ENCODE measurements around the gene TNPO2. TPM values are rescaled to one million over a fixed set of nuclear protein-coding genes. Genes with fewer than 3 reads are reported as not detected.
"Not testable (repeated sequence)": the region's sequence is repeated elsewhere in the genome, so short reads cannot be mapped to it uniquely, and the experiment has no call there.

TNPO2 gene
- total RNA-seq, 2 donors from 2014 or later: 76.9 to 229 TPM

- Mint-ChIP-seq H3K36me3 (peaks cover 13% of the 10 kb centered on the region), H3K27me3 (no peaks in the 10 kb centered on the region), H3K4me1 (ENCODE audit: low read depth in 2 of 2) (peaks cover 33 to 36% of the 10 kb centered on the region in 2 donors), H3K9me3 (no peaks in the 10 kb centered on the region), H3K4me3 (no peak overlapping the region), H3K27ac (no peak overlapping the region)
- ATAC-seq (no peak), DNase-seq (ENCODE audit: low spot score) (no peak)
Observed at GRCh38 chr19:12726988-12727316, 3.2 kb upstream of the TNPO2 start.

GRCh38 chr19:12725612-12726011, 1.9 kb upstream of the TNPO2 start:
- ATAC-seq; H3K9me3 Mint-ChIP-seq; H3K27me3 Mint-ChIP-seq; H3K27ac Mint-ChIP-seq; DNase-seq (ENCODE audit: low spot score); H3K4me3 Mint-ChIP-seq: not testable (repeated sequence)
- Mint-ChIP-seq H3K4me1 (ENCODE audit: low read depth in 2 of 2) (peaks cover 39 to 46% of the 10 kb centered on the region in 2 donors), H3K36me3 (peaks cover 20% of the 10 kb centered on the region)

DNA sequence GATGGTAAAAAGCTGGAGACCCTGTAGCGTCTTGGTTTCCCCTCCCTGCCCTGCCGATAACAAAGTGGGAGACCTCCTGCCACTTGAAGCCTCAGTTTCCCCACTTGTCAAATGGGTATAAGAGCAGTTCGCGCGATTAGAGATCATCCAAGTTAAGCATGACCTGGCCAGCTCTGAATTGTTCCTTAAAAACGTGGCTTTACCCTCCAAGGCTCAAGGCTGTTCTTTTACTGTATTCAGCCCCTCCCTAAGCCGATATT, 421 bp downstream of the TNPO2 start:
- ATAC-seq: no peak
- H3K4me3 Mint-ChIP-seq: peak overlapping the region; percentile 99

GRCh38 chr19:12722566-12723380, 959 bp downstream of the TNPO2 start:
- Mint-ChIP-seq H3K27me3 (no peaks in the 10 kb centered on the region), H3K4me1 (ENCODE audit: low read depth in 2 of 2) (peaks cover 40 to 48% of the 10 kb centered on the region in 2 donors), H3K9me3 (no peaks in the 10 kb centered on the region), H3K27ac (peak overlapping the region; percentile 94 to 97), H3K4me3 (peak overlapping the region; percentile 99), H3K36me3 (peaks cover 13% of the 10 kb centered on the region)
- peak; percentile 92 to 95 for ATAC-seq
- DNase-seq (ENCODE audit: low spot score): peak; percentile 96

More for the DNA sequence above, 421 bp downstream of the TNPO2 start:
- H3K9me3 Mint-ChIP-seq: no peaks in the 10 kb centered on the region
- H3K4me1 Mint-ChIP-seq (ENCODE audit: low read depth in 2 of 2): peaks cover 40 to 48% of the 10 kb centered on the region in 2 donors
- peak overlapping the region; percentile 94 to 97 for H3K27ac Mint-ChIP-seq
- DNase-seq (ENCODE audit: low spot score): no peak
- H3K36me3 Mint-ChIP-seq: peaks cover 13% of the 10 kb centered on the region
- H3K27me3 Mint-ChIP-seq: no peaks in the 10 kb centered on the region

DNA sequence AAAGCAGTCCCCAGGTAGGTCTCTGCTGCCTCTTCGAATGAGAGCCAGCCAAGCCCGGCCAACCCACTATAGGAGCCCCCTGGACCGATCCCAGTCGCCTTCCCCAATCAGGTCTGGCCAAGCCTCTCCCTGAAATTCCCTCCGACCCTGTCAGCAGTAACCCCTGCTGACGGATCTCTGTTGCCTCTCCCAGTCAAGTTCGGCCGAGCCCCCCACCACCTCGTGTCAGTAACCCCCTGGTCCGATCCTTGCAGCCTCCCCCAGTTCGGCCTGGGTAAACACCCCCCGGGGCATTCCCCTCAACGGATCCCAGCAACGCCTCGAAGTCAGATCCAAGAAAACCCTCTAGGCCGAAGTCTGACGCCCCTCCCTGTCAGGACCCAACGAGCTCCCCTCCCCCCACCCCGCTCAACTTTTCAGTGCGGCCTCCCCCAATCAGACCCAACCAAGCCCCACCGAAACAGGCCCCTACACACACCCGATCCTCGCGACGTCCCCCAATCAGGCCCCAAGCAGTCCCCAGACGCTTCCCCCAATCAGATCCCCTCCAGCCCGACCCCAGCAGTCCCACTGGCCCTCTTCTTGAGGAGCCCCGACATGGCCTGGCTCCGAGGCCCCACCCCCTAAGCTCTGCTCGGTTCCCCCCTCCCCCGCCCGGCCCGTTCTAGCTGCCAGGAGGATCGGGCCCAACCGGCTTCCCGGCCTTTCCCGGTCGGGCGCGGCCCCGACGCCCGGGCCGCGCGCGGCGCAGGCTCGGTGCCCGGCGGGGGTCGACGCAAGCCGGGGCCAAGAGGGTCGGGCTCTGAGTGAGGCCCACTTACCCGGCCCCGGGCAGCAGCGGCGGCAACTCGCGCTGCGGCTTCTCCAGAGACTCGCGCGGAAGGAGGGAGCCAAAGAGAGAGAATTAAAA, 1.8 kb downstream of the TNPO2 start:
- Mint-ChIP-seq H3K4me3 (peak overlapping the region; percentile 99), H3K4me1 (ENCODE audit: low read depth in 2 of 2) (peaks cover 40 to 48% of the 10 kb centered on the region in 2 donors), H3K36me3 (peaks cover 13% of the 10 kb centered on the region), H3K9me3 (no peaks in the 10 kb centered on the region), H3K27ac (peak overlapping the region; percentile 94 to 97), H3K27me3 (no peaks in the 10 kb centered on the region)
- ATAC-seq (peak; percentile 69 to 72), DNase-seq (ENCODE audit: low spot score) (peak; percentile 76)

DNA sequence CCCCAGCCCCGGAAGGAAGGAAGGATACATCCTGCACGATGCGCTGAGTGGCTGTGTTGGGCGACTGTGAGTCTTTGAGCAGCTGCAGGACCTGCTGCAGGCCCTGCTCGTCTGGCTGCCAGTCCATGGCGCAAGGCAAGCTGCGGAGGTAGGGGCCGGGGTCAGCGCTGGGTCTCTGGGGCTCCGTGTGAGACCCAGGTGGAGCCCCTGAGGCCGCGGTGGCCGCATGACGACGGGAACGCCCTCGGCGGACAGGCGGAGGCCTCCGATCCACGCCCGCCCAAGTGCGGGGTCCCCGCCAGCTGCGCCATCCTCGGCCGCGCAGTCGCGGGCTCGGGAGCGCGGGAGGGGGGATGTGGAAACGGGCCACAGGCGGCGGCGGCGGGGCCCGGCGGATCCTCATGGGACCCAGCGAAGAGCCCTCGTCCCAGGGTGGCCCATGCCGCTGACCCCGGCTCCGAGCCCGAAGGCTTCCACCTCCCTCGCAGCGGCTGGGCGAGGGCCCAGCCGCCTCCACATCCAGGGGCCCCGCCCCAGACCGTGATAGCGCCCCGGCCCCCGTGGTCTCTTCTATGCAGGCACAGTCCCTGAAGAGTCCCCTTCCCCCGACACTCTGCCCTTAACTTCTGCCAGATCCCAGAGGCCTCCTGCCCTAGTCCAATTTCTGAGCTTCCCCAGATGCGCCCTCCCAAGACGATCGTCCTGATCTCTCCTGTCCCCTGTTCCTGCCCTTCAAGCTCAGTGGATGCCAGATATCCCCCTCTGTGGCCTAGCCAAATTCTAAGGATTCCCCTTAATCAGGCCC, 2.7 kb downstream of the TNPO2 start:
- DNase-seq (ENCODE audit: low spot score): no peak
- Mint-ChIP-seq H3K4me3 (peak overlapping the region; percentile 99), H3K4me1 (ENCODE audit: low read depth in 2 of 2) (peaks cover 42 to 43% of the 10 kb centered on the region in 2 donors), H3K27me3 (no peaks in the 10 kb centered on the region), H3K27ac (peak overlapping the region; percentile 94 to 97), H3K9me3 (no peaks in the 10 kb centered on the region), H3K36me3 (peaks cover 8% of the 10 kb centered on the region)
- no peak for ATAC-seq

GRCh38 chr19:12720296-12720695, 3.4 kb downstream of the TNPO2 start:
- DNase-seq (ENCODE audit: low spot score): no peak
- no peaks in the 10 kb centered on the region for H3K9me3 Mint-ChIP-seq
- peak overlapping the region; percentile 81 for H3K4me3 Mint-ChIP-seq
- peaks cover 8% of the 10 kb centered on the region for H3K36me3 Mint-ChIP-seq
- peak overlapping the region; percentile 31 to 70 for H3K27ac Mint-ChIP-seq
- H3K27me3 Mint-ChIP-seq: no peaks in the 10 kb centered on the region
- peaks cover 42 to 43% of the 10 kb centered on the region in 2 donors for H3K4me1 Mint-ChIP-seq (ENCODE audit: low read depth in 2 of 2)
- ATAC-seq: no peak

DNA sequence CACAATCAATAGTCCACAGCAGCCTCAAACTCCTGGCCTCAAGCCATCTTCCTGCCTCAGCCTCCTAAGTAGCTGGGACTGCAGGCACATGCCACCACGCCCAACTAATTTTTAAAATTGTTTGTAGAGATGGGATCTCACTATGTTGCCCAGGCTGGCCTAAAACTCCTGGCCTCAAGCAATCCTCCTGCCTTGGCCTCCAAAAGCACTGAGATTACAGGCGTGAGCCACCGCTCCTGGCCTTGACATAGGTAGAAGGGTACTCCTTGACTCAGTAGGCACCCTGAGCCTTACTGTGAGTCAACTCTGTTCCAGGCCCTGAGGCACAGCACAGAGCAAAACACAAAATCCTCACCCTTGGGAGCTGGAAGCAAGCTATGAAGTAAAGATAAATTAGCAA, 7.8 kb downstream of the TNPO2 start:
- H3K27ac Mint-ChIP-seq: peak overlapping the region in 1 of 2 donors; percentile 59
- H3K4me3 Mint-ChIP-seq: no peak overlapping the region
- no peak for ATAC-seq
- no peak for DNase-seq (ENCODE audit: low spot score)
- peaks cover 14 to 22% of the 10 kb centered on the region in 2 donors for H3K4me1 Mint-ChIP-seq (ENCODE audit: low read depth in 2 of 2)
- H3K27me3 Mint-ChIP-seq: no peaks in the 10 kb centered on the region
- no peaks in the 10 kb centered on the region for H3K9me3 Mint-ChIP-seq
- H3K36me3 Mint-ChIP-seq: no peaks in the 10 kb centered on the region

GRCh38 chr19:12715102-12715501, 8.6 kb downstream of the TNPO2 start:
- Mint-ChIP-seq H3K9me3 (no peaks in the 10 kb centered on the region), H3K27ac (no peak overlapping the region), H3K36me3 (no peaks in the 10 kb centered on the region), H3K4me3 (no peak overlapping the region), H3K4me1 (ENCODE audit: low read depth in 2 of 2) (peaks cover 8 to 16% of the 10 kb centered on the region in 2 donors), H3K27me3 (no peaks in the 10 kb centered on the region)
- DNase-seq (ENCODE audit: low spot score): no peak
- no peak for ATAC-seq

DNA sequence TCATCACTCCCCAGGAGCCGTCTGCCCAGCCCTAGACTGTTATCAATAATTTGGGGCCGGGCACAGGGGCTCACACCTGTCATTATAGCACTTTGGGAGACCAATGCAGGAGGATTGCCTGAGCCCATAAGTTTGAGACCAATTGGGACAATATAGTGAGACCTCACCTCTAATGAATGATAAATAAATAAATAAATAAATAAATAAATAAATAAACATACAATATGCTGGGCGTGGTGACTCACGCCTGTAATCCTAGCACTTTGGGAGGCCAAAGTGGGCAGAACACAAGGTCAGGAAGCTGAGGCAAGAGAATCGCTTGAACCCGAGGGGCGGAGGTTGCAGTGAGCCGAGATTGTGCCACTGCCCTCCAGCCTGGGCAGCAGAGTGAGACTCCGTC, 10.4 kb downstream of the TNPO2 start:
- not testable (repeated sequence) for DNase-seq (ENCODE audit: low spot score); H3K27ac Mint-ChIP-seq; H3K27me3 Mint-ChIP-seq; H3K36me3 Mint-ChIP-seq; H3K4me3 Mint-ChIP-seq; H3K9me3 Mint-ChIP-seq
- H3K4me1 Mint-ChIP-seq (ENCODE audit: low read depth in 2 of 2): peaks cover 0 to 11% of the 10 kb centered on the region in 2 donors
- ATAC-seq: peak in 1 of 2 donors; percentile 21

DNA sequence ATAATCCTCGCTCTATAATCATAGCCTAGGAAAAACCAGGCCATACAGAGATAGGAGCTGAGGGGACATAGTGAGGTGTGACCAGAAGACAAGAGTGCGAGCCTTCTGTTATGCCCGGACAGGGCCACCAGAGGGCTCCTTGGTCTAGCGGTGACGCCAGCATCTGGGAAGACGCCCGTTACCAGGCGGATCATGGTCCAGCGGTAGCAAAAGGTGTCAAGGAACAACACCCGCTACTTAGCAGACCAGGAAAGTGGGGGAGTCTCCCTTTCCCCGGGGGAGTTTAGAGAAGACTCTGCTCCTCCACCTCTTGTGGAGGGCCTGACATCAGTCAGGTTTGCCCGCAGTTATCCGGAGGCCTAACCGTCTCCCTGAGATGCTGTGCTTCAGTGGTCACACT, 11.7 kb downstream of the TNPO2 start:
- H3K27ac Mint-ChIP-seq; ATAC-seq; H3K9me3 Mint-ChIP-seq; H3K36me3 Mint-ChIP-seq; H3K27me3 Mint-ChIP-seq; DNase-seq (ENCODE audit: low spot score); H3K4me3 Mint-ChIP-seq: not testable (repeated sequence)
- H3K4me1 Mint-ChIP-seq (ENCODE audit: low read depth in 2 of 2): peaks cover 0 to 11% of the 10 kb centered on the region in 2 donors

DNA sequence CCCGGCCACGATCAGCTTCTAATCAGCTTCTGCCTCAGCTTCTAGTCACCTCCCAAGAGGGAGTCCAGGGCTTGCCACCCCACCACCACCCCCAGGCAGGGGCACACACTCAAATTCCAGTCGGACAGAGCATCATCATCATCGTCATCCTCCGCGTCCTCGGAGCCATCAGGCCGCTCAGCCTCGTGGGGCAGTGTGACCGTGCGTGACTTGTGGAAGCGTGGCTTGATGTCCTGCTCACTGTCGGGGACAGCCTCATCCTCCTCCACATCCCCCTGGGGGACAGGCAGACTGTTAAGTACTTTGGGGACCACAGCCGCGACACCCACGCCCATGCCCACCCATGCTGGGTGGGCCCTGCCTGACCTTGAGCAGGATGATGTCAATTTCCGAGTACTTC, 12.5 kb downstream of the TNPO2 start:
- H3K4me1 Mint-ChIP-seq (ENCODE audit: low read depth in 2 of 2): peaks cover 0 to 5% of the 10 kb centered on the region in 2 donors
- no peaks in the 10 kb centered on the region for H3K9me3 Mint-ChIP-seq
- ATAC-seq (no peak), DNase-seq (ENCODE audit: low spot score) (no peak)
- H3K36me3 Mint-ChIP-seq: no peaks in the 10 kb centered on the region
- no peaks in the 10 kb centered on the region for H3K27me3 Mint-ChIP-seq
- no peak overlapping the region for H3K4me3 Mint-ChIP-seq
- no peak overlapping the region for H3K27ac Mint-ChIP-seq

DNA sequence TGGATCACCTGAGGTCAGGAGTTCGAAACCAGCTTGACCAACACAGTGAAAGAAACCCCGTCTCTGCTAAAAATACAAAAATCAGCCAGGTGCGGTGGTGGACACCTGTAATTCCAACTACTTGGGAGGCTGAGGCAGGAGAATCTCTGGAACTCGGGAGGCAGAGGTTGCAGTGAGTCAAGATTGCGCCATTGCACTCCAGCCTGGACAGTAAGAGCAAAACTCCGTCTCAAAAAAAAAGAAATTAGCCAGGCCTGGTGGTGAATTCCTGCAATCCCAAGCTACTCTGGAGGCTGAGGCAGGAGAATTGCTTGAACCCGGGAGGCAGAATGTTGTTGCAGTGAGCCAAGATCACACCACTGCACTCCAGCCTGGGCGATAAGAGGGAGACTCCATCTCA, 15.1 kb downstream of the TNPO2 start:
- no peak for DNase-seq (ENCODE audit: low spot score)

More for the DNA sequence above, 15.1 kb downstream of the TNPO2 start:
- H3K4me3 Mint-ChIP-seq: no peak overlapping the region
- H3K36me3 Mint-ChIP-seq: no peaks in the 10 kb centered on the region
- peaks cover 0 to 5% of the 10 kb centered on the region in 2 donors for H3K4me1 Mint-ChIP-seq (ENCODE audit: low read depth in 2 of 2)
- no peak for ATAC-seq
- no peaks in the 10 kb centered on the region for H3K27me3 Mint-ChIP-seq
- H3K9me3 Mint-ChIP-seq: no peaks in the 10 kb centered on the region
- H3K27ac Mint-ChIP-seq: no peak overlapping the region

Data from natural killer cell treated with Interleukin-12 subunit alpha and Interleukin-12 subunit beta and Interleukin-15 and Interleukin-18, amount 100 ng/mL, for 72 hours (primary cell).